ENCODE measurements around the gene BTBD16.

GRCh38 chr10:122222638-122223037 is 48.5 kb upstream of the BTBD16 start:
- TF ChIP-seq YY1 (IDR thresholded peaks at IDR 0.05; ENCODE audit: insufficient read depth, insufficient read length) (no peak), ZNF274 (IDR thresholded peaks at IDR 0.05; ENCODE audit: low read depth, low read length) (no peak)
